ENCODE data around the gene ADAMTS20.

ADAMTS20 gene

DNA sequence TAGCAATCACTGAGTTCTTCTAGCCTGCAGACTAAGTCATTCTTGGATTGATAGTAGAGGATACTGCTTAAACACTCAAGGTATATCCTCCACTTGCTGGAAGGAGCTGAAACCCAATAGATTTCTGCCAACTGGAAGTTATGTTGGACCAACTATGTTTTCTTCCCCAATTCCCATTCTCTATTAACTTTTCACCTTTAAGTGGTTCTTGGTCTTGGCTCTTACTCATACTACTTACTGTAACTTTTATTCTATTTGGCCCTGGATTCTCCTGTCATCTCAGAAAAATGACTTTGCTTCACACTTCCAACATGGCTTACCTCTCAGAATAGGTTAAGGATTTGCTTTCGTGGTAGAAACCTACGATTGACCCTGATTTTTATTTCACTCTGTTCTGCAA is 244.9 kb downstream of the ADAMTS20 start:
- H3K27ac ChIP-seq (ENCODE audit: low read depth, low read length) = no peak overlapping the region
- no peaks in the 10 kb centered on the region for H3K27me3 ChIP-seq (ENCODE audit: control insufficient read depth in 1 of 2, insufficient read depth in 2 of 2, low read length in 2 of 2)
- no peaks in the 10 kb centered on the region for H3K4me1 ChIP-seq (ENCODE audit: control insufficient read depth in 1 of 2, insufficient read depth in 2 of 2, low read length in 2 of 2)
- no peaks in the 10 kb centered on the region for H3K9me3 ChIP-seq (ENCODE audit: control insufficient read depth in 1 of 2, low read length in 2 of 2)
- H3K4me3 ChIP-seq (ENCODE audit: low read depth in 1 of 2, low read length in 2 of 2) = no peak overlapping the region
- H3K36me3 ChIP-seq (ENCODE audit: control insufficient read depth in 1 of 2, insufficient read depth in 2 of 2, low read length in 2 of 2) = no peaks in the 10 kb centered on the region
- H3K9ac ChIP-seq (ENCODE audit: low read depth in 1 of 2, low read length in 2 of 2) = no peak overlapping the region

DNA sequence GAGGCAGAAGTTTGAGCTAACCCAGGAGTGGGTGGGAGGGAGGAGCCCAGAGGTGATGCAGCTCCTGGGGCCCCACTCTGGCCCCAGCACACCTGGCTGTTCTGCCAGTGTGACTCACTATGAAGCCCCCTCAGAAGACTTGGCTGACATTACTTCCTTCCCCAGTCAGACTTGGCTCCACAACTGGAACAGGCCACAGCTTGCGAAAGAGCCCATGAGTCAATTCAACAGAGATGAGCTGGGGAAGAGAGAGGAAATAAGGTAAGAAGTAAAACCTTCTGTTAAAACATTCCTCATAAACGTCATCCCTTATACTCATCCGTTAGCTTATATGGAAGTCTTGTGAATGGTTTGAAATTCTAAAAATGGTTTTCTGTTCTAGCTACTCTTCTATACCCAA is 245.9 kb downstream of the ADAMTS20 start:
- Histone ChIP-seq H3K27me3 (ENCODE audit: control insufficient read depth in 1 of 2, insufficient read depth in 2 of 2, low read length in 2 of 2) (no peaks in the 10 kb centered on the region), H3K4me1 (ENCODE audit: control insufficient read depth in 1 of 2, insufficient read depth in 2 of 2, low read length in 2 of 2) (no peaks in the 10 kb centered on the region), H3K36me3 (ENCODE audit: control insufficient read depth in 1 of 2, insufficient read depth in 2 of 2, low read length in 2 of 2) (no peaks in the 10 kb centered on the region), H3K9me3 (ENCODE audit: control insufficient read depth in 1 of 2, low read length in 2 of 2) (no peaks in the 10 kb centered on the region), H3K4me3 (ENCODE audit: low read depth in 1 of 2, low read length in 2 of 2) (no peak overlapping the region), H3K9ac (ENCODE audit: low read depth in 1 of 2, low read length in 2 of 2) (no peak overlapping the region), H3K27ac (ENCODE audit: low read depth, low read length) (no peak overlapping the region)

DNA sequence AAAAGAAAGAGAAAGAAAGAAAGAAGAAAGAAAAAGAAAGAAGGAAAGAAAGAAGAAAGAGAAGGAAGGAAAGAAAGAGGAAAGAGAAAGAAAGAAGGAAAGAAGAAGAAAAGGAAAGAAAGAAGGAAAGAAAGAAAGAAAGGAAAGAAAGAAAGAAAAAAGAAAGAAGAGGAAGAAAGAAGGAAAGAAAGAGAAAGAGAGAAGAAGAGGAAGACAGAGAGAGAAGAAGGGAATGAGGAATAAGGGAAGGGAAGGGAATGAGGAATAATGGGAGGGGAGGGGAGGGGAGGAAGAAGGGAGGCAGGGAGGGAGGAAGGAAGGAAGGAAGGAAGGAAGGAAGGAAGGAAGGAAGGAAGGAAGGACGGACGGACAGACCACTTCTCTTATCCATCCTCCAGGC is 246.9 kb downstream of the ADAMTS20 start:
- Histone ChIP-seq H3K27ac (ENCODE audit: low read depth, low read length) (no peak overlapping the region), H3K27me3 (ENCODE audit: control insufficient read depth in 1 of 2, insufficient read depth in 2 of 2, low read length in 2 of 2) (no peaks in the 10 kb centered on the region), H3K9me3 (ENCODE audit: control insufficient read depth in 1 of 2, low read length in 2 of 2) (no peaks in the 10 kb centered on the region), H3K9ac (ENCODE audit: low read depth in 1 of 2, low read length in 2 of 2) (no peak overlapping the region), H3K4me1 (ENCODE audit: control insufficient read depth in 1 of 2, insufficient read depth in 2 of 2, low read length in 2 of 2) (no peaks in the 10 kb centered on the region), H3K4me3 (ENCODE audit: low read depth in 1 of 2, low read length in 2 of 2) (no peak overlapping the region), H3K36me3 (ENCODE audit: control insufficient read depth in 1 of 2, insufficient read depth in 2 of 2, low read length in 2 of 2) (no peaks in the 10 kb centered on the region)

Measured in duodenal mucosa (tissue), 2 donors.